Astrocyte of the hippocampus (primary cell): Measurements from ENCODE around the gene SLC9A1.

Experiments
- DNase-seq: peaks from one replicate; pipeline ENCODE4 v3.0.0; 2011; ENCODE audit warnings: low read depth, low spot score

Gene SLC9A1

DNA sequence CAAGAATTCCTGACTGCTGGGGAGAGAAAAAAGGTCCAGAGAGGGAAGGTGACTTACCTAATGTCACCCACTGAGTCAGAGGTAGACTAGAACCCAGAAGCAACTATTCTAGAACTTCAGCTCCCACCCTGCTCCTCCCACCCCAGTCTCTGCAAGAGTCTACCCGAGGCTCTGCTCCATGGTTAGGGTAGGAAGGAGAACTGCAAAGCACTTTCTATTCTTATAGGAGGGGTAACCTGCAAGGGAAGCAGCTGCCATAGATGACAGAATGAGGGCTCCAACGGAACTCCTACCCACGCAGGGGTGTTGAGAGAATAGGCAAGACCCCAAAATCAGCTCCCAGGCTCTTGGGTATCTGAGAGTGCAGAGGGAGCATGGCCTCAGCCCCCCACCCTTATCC lies 4.3 kb downstream of the SLC9A1 start:
- no peak for DNase-seq

DNA sequence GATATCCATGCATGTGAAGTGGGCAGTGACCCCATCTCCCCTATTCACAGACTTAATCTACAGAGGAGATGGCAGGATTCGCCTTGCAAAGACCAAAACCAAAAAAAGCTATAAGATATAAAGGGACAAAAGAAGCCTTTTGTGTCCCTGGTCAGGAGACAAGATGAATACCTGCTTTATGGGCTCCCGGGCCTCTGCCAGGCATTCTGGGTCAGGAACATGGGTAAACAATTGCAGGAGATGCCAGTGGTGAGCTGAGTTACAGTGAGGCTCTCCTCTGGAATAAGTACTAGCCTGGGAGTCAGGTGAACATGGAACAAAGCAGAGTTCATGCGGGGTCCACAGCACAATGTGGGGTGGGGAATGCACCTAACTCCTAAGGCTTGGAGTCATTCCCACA lies 4.7 kb downstream of the SLC9A1 start:
- DNase-seq, result no peak

DNA sequence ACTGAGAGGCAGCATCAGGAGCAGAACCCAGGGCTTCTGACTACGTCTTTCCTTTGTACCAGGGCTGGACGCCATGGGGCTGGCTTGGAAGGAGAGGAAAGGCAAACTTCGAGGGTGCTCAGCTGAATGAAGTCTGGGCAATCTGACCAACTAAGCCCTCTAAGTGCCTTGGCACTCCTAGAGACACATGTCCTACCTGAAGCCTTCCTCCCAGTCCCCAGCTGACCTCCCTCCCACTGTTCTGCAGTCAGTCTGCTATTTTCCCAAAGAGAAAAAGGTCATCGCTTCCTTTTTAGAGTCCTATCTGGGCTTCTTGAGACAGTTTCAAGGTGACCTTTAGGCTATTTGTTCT lies 5.2 kb downstream of the SLC9A1 start:
- no peak for DNase-seq

DNA sequence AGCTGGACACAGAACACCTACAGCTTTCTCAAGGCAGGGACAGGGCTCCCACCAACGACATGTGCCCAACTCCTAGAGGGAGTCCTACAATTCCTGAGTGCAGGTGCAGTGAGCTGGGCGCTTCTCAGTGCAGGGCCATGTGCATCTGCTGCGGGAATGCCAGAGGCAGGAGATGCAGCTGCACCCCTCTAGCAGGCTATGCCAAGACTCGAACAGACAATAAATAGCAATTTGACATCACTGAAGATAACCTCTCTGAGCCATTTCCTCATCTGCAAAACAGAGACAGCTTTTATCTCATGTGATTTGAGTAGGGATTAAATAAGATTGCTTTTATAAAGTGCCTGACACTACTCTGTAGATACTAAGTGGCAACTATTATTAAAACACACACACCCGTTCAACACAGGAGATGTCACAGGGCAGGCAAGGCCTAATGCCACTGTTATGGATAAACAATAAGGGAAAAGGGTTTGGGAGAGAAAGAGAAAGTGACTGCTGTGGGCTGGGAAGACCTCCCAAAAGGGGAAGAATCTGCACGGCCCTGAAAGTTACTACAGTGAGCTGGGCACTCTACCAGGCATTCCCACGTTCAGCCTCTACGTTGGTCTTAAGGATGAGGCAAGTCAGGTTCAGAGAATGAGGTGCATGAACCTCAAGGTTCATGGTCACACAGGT lies 5.7 kb downstream of the SLC9A1 start:
- DNase-seq, result no peak

DNA sequence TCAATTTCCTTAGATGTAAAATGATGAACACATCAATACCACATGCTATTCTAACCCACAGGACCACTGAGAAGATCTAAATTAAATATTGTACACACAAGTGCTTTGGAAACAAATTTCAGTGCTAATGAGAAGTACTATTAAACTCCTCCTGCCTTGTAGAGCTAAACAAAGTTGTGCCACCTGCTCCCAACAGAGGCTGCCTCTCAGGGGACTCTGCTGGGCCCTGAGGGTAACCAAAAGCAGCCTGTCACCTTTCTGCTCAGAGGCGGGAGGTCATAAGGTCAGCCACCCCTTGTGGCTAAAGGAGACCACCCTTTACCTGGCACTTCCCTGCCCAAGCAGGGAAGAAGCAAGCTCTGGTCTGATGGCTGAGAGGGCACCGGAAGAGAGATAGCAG lies 6.3 kb downstream of the SLC9A1 start:
- DNase-seq, result no peak

DNA sequence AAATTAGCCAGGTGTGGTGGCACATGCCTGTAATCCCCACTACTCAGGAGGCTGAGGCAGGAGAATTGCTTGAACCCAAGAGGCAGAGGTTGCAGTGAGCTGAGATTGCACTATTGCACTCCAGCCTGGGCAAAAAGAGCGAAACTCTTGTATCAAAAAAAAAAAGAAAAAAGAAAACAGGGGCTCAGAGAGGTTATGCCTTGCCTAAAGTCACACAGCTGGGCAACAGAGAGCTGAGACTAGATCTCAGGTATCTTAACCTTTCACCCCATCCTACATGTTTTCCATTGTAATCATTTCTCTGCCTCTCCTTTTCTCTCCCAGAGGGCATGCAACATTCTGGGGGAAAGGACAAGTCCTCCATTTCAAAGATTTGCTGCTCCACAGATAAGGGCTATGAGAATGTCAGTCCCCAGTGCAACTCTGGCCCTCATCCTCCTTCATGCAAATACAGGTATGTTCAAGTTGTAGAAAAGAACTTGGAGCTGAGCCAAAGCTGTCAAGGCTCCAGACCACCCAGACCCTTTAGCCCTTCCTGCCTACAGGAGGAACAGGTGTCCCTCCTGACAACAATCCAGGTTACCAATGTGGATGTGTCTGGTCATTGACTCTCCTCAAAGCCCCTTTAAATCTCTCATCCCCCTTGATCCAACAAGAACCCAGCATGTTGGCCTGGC lies 6.9 kb downstream of the SLC9A1 start:
- DNase-seq, result no peak

DNA sequence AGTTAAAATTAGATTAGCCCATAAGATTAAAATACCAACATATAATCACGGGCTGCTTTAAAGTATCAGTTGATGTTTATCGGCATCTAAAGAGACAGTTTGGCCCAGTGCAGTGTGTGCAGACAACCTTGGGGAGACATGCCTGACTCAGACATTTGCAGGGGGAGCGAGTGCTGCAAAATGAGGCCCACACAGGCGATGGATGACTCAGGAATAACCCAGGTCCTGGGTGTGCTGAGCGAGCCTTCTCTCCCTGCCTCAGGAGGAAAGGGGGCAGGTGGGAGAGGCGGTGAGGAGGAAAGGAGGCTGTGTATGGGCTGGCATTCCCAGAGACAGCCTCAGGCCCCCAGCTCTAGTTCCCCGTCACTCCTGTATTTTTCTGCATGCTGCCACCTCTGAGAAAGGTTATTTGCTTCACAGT lies 9.0 kb downstream of the SLC9A1 start:
- DNase-seq, result peak; percentile 88

DNA sequence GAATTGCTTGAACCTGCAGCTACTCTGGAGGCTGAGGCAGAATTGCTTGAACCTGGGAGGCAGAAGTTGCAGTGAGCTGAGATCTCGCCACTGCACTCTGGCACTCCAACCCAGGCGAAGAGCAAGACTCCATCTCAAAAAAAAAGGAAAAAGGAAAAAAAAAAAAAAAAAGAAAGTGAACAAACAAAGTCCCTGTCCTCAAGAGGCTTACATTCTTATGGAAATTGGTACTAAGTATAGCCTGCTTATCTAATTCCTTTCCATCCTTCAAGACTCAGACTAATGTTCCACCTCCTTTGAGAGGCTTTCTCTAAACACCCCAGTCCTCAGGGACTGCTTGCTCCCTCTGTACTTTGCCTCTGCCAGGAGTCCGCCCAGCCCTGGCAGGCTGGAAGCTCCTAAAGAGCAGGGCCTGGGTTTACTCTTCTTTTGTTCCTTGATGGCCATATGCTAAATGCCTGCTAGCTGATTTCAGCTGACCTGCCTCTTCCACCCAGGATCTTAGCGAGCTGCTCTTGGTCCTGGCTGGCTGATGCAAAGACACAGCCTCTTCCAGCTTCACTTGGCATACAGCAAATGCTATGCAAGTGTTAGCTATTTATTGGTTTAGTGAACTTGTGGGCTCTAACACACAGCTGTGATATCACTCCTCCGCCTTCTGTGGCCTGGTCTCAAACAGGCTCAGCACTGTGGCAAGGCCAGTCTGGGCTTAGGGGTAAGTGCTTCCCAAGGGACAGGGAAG lies 9.8 kb downstream of the SLC9A1 start:
- DNase-seq, result peak; percentile 68

DNA sequence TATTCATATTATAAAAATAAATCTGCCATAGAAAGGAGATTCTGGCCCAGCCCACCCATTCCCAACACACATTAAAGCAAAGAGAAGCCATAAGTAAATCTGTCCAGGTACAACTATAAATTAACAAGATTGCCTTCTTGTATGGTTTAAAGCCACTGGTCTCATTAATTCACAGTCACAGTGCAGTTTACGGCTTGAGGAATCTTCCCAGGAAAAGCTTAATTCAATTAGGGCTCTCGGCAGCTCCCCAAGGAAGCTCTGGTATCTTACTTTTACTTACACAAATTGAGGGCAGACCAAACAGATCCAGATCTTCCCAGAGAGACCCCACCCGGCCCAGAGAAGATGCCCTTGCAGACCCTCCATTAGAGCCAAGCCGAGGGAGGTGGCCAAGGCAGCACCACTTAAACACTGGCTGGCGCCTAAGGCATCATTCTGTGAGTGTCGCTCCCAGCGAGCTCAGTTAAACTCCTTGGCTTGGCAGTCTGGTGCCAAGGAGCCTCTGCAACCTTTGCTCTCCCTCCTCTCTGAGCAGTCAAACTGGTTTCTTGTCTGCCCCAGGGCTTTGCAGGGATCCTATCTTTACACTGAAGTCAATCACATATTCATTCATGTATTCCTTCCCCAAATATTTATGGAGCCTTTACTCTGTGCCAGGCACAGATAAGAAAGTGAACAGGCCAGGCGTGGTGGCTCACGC lies 10.7 kb downstream of the SLC9A1 start:
- DNase-seq, result no peak

DNA sequence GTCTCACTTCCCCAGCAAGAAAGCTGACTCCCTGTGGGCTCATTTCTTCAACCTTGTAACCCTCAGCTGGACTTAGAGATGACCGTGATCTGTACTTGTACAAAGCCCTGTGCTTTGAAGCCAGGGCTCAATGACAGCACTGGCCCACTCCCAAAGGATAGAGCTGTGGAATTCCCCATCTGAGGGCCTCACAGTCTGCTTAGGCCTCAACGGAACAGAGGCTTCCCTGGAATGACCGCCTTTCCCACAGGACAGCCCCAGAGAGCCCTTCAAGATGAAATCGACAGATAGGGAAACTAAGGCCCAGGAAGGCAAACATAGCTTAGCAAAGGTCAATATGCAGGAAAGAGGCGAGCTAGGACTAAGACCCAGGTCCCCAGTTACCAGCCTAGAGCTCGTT lies 11.5 kb downstream of the SLC9A1 start:
- DNase-seq, result peak; percentile 52

DNA sequence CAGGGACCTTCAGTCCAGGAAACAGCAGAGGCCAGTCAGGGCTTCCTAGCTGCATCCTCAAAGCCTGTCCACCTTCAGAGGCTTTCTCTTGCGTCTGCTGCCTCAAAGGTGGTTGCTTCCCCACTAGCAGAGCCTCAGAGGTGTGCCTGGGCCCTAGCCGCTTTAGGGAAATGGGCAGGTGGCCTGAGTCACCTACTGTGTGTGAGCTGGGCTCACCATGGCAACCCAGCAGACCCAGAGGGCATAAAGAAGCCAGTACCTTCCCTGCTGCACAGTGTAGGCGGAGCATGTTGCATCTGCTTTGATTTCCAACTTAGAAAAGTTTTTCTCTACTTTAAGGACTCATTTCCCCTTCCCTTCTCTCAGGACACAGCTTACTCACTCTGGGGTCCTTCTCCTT lies 12.5 kb downstream of the SLC9A1 start:
- DNase-seq, result no peak

DNA sequence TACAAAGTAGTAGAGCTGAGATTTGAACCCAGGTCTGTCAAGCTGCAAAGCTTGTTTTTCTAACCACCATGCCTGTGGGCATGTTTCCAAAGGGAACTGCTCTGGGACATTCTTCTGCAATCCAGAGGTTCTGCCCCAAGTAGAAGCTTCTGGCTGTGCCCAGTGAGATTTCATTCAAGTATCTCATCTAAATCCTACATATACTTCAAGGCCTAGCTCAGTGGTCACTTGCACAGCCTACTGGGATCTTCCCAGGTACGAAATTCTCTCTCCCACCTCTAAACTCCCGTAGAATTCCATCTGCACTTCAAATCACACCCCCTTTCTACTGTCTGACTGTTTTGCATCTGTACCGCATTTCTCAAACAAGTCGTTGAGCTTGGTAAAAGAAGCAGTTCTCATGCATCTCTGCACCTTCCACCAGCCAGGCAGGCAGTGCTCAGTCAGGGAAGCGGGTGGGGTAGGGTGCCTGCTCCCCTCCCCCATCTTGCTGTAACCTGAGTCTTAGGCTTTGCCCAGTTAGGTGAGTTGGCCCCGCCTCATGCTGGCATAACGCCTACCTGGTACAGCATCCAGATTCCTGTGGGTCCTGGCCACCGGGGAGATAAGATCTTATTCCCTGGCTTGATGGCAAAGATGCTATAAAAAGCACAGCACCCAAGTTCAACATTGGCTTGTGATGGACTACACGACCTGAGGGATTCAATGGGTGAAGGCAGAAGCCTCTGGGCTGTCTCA lies 13.5 kb downstream of the SLC9A1 start:
- DNase-seq, result no peak

DNA sequence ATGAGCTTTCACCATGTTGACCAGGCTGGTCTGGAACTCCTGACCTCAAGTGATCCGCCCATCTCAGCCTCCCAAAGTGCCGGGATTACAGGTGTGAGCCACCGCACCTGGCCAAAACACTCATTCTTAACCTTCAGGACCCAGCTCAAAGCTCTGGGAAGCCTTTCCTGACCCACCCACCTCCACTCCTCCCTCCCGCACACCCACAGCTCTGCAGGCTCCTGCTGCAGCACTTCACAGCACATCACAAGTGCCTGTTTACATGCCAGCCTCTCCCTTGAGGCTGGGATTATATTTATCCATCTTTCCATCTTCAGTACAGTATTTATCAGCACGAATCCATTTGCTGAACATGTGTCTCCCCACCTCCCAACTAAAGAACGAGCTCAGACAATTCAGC lies 14.9 kb downstream of the SLC9A1 start:
- DNase-seq, result no peak

DNA sequence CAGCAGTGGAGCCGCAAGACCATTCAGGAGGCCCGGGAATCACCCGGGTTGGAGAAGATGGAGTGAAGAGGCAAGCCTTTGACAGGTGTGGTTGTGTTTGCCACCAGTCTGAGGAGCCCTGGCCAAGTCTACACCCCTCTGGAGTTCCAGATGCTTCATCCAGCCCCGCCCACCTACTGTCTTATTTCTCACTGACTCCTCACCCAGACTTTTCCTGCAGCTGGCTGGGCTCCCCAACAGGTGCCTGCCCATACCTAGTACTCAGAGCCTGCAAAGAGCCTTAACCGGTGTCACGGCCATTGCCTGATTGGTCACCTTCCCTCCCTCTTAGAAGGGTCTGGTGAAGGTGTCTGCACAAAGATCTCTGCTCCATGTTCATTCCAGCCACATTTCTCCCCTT lies 16.0 kb downstream of the SLC9A1 start:
- DNase-seq, result no peak

DNA sequence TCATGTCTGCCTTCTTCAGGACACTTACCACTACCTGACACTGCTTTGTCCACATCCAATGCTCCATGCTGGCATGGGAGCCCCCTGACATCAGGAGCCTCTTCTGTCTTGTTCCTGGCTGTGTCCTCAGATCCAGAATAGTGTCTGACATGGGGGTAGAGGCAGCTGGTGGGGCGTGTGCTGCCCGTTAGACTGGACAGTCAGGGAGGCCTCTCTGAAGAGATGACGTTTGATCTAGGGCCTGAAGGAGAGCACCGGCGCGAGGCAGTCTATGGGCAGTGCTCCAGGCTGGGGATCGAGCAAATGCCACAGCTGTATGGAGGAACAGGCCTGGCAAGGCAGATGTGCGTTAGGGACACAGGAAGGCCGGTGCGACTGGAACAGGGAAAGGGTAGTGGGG lies 16.6 kb downstream of the SLC9A1 start:
- DNase-seq, result no peak

DNA sequence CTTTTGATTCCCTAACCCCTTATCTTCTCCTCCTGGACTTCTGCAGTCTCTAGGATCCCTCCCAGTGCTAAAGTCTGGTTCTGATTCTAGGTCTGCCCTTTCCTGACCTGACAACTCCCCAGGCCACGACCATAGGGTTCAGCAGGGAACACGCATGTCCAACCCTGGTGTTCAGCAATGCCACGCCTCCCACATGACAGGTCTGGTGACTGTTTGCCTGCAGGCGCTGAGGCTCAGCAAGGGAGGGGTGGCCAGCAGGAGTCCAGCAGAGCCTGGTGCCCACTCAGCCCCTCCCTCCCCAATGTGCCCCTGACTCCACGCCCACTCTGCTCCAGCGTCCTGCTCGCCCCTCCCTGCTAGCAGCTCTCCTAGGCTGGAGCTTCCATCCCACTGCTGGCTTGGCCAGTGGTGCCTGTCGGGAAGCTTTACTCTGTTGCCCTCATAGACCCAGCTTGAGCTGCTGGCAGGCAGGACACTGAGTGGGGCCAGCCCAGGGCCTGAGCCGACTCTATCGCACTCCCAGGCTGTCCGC lies 17.3 kb downstream of the SLC9A1 start:
- no peak for DNase-seq

DNA sequence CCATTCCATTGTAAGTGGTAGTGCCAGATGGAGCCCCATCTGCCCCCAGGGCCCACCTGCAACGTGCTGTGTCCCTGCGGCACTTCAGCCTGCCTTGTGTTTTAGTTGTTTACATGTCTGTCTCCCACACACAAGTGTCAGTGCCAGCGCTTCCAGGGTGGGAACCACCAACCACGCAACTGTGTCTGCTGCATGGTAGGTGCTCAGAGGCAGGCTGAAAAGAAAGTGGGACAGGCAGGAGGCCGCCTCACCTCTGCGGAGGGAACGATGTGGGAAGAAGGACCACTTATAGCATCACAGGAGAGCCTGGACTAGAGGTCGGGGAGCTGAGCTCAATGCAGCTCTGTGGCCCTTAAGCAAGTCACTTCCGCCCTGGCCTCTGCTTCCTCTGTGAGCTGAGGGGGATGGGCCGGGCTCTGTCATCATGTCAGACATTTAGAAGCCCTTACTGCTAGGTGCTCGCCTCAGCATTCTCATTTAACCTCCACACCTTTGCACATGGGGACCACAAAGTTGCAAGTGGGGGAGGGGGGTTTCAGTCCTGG lies 17.9 kb downstream of the SLC9A1 start:
- DNase-seq, result no peak

DNA sequence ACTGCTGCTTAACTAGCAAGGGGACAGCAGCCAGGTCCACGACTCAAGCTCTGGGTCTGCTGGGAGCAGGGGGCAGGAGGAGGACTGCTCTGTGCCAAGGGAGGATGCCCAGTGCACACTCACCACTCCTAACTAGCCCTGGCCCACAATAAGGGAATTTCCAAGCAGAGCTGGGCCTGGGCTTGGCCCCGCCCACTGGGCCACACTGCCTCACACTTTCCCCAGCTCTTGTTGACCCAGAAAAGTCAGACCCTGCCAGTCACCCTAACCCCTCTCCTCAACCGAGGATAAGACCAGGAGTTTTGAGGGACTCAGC lies 18.7 kb downstream of the SLC9A1 start:
- no peak for DNase-seq

DNA sequence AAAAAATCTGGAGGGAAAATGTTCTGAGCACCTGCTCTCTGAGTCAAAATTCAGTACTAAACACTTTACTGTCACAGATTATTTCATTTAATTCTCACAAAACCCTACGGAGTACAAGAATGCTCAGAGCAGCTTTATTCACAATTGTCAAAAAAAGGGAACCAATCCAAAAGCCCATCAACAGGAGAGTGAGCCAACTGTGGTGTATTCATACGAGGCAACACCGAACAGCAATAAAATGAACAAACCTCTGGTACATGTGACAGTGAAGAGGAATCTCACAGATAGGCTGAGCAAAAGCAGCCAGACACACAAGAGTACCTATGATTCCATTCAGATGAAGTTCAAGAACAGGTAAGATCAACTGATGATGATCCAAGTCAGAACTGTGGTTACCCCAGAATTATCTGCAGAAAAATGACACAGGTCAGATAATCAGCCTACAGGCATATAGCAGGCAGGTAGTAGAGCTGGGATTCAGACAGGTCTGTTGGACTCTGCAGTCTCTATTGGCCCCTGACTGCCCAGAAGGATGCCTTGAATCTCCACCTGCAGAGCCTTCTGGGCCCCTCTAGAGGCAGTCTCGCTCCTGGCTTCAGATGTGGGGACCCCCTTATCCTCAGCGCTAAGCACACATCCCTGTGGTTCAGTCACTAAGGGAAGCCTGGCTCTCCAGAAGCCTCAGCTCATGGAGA lies 19.2 kb downstream of the SLC9A1 start:
- no peak for DNase-seq

DNA sequence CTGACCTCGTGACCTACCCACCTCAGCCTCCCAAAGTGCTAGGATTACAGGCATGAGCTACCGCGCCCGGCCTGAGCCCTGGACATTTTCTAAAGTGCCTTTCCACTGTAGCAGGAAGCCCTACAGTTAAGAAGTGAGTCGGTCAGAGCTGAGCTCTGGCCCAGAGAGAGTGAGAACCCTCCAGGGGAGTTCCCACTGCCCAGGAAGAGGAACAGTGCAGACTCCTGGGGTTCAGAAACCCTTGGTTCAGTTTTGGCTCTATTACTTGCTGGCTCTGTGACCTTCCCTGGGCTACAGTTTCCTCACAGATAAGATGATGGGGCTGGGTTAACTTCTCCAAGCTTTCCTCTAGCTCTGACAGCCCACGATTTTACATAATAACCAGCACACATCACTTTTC lies 20.9 kb downstream of the SLC9A1 start:
- no peak for DNase-seq

DNA sequence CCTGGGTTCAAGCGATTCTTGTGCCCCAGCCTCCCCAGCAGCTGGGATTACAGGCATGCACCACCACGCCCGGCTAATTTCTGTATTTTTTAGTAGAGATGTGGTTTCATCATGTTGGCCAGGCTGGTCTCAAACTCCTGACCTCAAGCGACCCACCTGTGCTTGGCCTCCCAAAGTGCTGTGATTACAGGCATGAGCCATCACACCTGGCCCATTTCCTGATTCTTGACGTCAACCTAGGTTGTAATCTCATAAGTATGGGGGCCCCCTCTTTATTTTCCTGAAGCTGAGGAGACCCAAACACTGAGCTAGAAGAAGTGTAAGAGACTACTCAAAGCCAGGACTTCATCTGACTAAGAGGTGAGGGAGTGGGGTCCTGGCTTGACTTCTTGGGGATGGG lies 21.8 kb downstream of the SLC9A1 start:
- DNase-seq, result no peak
